CD4-positive, alpha-beta T cell treated with Interferon gamma for 1 hour (primary cell): Measurements from ENCODE around the gene CADM2.
"Not testable (repeated sequence)": the region's sequence is repeated elsewhere in the genome, so short reads cannot be mapped to it uniquely, and the experiment has no call there.

Experiments
- DNase-seq: peaks from one replicate; pipeline ENCODE4 v3.0.0-alpha.2; 2020

CADM2 gene

DNA sequence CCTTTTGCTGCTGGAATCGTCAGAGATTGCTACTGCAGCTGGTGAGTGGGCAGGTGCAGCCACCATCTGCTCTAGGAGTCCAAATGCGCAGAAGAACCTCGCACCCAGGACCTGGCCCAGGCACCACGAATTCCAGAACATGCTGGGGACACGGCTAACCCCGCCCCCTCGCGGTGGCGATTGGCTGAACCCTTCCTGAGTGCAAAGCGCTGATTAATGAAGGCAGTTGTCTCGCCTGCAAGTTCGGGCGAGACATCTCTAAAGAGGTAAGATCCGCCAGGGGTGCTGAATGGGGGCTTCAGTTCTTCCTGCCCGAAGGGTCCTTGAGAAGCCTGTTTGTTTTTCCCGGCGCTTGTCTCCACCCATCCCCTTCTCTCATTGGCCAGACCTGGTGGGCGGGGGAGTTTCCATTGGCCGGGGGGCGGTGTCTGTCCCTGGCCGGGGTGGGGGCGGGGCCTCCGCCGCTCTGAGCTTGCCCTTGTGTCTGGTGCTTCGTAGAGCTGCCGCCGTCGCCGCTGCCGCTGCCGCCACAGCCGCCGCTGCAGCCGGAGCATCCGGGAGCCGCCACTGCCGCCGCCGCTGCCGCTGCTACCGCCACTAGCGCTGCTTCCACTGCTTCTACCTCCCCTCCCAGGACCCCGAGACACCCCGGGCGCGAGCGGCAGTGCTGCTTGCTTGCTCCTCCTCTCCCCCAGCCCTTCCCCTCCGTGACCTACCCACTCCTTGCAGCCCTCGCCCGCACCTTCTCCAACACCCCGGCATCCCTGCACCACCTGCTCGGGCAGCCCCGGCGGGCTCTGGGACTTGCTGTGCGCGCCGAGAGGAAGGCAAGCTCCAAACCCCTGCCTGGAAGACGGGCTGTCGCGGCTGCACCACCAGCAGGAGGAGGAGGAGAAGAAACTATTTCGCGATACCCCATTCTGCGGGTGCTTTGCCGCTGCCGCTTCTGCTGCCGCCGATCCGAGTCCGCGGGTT lies at the start of gene CADM2:
Gene CADM2, plus strand, starts transcription at position 495 of the 975 bp plus-strand sequence.
- peak; percentile 48 for DNase-seq

DNA sequence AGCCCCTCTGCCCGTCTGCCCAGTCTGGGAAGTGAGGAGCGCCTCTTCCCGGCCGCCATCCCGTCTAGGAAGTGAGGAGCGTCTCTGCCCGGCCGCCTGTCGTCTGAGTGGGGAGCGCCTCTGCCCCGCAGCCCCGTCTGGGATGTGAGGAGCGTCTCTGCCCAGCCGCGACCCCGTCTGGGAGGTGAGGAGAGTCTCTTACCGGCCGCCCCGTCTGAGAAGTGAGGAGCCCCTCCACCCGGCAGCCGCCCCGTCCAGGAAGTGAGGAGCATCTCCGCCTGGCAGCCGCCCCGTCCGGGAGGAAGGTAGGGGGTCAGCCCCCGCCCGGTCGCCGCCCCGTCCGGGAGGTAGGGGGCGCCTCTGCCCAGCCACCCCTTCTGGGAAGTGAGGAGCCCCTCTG lies 40.2 kb upstream of the CADM2 start:
- DNase-seq = not testable (repeated sequence)

DNA sequence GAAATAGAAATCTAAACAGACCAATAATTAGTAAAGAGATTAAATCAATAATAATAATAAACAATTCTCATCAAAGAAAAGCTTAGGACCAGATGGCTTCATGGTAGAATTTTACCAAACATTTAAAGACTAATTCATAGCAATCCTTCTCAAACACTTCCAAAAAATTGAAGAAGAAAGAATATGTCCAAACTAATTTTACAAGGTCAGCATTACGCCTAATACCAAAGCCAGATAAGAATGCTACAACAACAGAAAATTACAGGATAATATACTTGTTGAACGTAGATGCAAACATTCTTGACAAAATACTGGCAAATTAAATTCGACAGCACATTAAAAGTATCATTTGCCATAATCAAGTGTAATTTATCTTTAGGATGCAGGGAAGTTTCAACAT lies 36.1 kb upstream of the CADM2 start:
- no peak for DNase-seq

DNA sequence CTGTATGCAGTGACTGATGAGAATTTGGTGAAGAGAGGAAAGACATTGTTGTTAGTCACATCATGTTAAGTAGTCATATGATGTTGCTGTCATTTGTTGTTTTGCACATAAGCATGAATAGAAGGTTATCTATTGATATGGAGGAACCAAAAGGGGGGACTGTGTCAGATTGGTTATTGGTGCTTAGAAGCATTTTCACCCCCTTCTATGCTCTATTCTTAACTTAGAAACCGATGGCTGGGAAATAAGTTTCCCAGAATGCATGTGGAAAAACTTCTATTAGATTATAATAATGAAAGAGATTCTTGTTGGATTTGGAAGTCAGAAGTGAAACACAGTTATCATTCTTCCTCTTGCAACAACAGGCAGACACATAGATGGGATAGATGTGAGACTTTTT lies 33.2 kb upstream of the CADM2 start:
- no peak for DNase-seq

DNA sequence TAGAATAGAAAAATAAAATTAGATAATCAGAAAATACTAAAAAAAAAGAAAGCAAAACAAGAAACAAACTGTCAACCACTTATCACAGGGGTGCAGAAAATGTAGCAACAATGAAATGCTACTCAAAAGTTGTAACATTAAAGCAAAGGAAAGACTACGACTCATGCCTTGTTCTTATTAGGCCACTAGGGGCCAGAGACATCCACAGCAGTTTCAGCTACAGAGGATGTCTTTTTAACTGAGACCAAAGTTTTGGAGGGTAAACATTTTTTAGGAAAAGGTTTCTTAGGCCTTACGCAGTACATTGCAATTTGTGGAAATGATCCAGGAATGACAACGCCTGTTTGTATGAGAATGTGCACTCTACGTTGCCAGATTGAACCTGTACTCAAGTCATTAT lies 15.4 kb upstream of the CADM2 start:
- DNase-seq = no peak

DNA sequence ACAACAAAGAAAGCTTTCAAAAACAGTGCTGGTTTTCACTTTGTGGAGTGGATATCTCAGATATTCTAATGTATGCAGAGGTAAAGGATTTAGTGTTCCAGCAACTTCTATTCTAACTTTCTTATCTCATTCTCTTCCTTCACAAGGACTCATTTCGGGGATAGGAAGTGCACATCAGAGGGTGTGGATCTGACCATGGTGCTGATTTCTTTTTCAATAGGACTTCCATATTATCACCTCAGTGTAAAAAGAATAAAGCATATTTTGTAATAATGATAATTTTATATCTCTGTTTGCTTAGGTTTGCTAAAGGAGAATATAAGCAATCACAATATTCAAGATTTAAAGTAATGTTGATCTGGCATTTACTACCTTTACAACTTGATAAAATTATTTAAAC lies 12.5 kb upstream of the CADM2 start:
- no peak for DNase-seq

DNA sequence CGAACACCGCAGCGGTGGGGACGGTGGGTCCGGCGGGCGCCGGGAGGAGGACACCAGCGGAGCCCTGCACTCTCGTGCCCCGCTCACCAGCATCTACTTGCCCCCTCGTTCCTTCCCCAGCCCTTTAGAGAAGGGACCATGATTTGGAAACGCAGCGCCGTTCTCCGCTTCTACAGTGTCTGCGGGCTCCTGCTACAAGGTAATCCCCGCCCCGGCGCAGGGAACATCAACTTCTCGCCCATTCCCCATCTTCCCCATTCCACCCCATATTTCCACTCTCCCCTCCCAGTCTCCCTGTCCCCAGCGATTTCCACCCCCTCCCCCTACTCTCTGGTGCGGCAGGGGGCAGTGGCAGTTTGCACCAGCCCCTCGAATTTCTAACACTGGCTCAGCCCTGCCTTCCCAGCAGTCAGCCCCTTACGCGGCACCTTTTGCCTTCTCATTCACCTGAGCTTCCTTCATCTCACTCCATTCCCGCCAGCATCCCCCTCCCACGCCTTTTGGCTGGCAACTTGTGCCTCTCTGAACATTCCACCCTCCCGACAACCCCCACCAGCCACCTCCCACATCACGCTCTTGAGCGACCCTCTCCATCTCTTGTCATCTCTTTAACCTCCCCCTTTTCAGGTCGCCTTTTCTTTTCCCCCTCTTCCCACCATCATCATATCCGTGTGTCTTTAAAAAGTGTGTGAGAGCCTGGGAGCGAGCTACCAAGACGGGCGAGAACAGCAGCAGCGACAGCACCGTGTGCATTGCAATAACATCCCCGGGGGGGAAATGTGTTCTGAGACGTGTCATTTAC lies 882 bp downstream of the CADM2 start:
- DNase-seq = no peak

DNA sequence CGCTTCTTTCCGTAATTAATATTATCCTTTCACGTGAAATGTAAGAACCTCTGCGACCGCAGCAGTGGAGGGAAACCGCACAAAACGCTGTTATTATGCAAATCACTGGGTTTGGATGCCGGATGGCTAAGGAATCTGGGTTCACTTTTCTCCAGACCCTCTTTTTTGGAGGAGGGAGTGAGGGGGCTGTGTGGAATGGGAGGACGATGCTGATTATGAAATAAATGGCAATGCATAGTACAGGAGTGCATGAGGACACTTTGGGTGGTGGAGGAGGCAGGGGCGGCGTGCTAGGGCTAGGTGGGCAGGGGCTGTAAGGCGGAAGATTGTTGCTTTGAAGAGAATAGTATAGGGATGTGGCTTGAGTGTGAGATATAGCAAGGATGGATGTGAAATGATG lies 1.8 kb downstream of the CADM2 start:
- DNase-seq = no peak

DNA sequence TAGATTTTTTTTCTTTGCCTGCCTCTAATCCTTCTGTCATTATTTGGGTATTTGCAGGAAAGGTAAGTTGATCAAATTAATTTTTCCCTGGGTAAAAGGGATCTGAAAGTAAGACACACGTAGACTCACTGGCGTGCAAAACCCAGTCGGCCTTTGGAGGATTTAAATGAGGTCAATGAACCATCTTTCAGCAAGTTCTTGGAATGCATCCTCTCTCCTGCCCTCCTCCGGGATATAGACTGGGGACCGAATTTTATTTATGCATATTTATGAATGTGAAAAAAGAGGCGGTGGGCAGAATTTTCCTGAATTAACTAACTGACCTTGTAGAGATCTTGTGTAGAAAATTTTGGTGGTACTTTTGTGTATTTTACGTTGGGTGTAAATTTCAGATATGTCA lies 2.2 kb downstream of the CADM2 start:
- DNase-seq = no peak

DNA sequence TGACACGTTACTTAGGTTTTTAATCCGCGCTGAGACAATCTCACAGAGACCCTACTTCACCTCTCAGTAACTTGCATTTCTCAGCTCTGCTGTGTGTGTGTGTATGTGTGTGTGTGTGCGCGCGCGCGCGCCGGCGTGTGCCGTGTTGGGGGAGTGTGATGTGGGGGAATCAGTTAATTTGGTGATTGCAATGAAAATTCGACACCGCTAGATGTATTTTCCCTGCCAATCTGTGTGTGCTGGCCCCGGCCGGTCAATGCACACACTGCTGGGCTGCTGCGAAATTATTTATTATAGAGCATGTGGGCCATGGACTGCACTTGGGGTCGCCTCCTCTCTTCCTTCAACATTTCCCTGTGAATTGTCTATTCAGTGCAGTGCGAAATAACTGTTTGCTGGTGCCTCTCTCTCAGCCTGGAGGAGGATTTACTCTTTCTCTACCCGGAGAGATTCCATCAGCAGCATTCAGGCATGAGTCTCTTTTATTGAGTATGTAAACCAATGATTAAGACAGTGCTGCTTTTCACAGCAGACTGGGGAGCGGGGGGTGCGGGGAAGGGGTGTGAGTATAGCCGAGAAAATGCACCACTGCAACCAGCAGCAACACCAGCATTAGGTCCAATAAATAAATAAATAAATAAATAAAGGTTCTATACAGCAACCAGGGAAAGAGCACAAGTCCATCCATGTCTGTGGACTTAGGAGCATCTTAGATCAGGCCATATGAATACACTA lies 2.9 kb downstream of the CADM2 start:
- no peak for DNase-seq

DNA sequence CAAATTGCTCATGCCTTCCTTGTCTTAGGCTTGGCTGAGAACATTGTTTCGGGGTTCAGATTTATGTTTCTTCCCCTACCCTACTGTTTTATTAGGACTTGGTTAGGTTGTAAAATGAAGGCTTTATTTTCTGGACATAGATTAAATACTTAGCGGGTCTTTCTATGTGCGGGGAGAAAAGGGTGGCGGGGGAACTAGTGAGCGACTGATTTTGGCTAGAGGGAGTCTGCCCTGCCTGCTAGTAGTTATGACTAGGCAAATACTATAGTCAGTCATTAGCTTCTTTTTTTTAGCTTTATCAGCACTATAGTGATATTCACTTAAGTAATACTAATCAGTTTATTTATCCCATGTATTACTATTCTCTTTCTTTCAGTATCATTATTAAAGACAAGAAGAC lies 3.6 kb downstream of the CADM2 start:
- DNase-seq = no peak

DNA sequence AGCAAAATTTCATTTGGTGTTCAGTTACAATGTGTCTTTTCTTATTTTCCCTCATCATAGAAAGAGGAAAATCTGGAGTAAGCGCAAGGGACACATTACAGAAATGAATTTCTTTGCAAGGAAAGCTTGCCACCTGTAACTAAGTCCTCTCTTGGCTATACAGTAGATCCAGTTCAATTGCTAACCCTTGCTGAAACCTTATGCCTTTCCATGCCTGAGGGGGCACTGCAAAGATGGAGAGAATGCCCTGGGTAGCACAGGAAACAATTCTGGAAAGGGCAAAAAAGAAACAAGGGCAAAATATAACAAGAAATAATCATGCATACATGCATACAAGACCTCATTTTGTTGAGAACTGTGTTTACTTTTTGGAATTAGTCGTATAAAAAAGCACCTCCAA lies 4.3 kb downstream of the CADM2 start:
- DNase-seq = no peak

DNA sequence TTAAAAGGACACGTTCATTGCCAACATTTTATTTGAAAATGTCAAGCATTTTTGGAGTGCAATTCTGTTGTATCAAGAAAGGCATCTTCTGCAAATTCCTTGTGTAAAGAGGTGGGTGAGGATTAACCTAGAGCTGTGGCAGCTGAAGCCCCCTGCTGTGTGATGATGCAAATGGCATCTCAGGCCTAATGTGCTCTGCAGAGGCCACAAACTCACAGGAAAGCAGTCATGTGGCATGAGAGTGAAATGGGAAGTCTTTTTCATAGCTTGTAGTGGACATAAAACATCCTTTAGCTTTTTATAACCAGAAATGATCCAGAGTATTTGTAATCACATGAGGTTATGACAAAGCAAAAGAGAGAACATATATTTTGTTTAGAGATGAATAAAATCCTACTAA lies 6.4 kb downstream of the CADM2 start:
- no peak for DNase-seq

DNA sequence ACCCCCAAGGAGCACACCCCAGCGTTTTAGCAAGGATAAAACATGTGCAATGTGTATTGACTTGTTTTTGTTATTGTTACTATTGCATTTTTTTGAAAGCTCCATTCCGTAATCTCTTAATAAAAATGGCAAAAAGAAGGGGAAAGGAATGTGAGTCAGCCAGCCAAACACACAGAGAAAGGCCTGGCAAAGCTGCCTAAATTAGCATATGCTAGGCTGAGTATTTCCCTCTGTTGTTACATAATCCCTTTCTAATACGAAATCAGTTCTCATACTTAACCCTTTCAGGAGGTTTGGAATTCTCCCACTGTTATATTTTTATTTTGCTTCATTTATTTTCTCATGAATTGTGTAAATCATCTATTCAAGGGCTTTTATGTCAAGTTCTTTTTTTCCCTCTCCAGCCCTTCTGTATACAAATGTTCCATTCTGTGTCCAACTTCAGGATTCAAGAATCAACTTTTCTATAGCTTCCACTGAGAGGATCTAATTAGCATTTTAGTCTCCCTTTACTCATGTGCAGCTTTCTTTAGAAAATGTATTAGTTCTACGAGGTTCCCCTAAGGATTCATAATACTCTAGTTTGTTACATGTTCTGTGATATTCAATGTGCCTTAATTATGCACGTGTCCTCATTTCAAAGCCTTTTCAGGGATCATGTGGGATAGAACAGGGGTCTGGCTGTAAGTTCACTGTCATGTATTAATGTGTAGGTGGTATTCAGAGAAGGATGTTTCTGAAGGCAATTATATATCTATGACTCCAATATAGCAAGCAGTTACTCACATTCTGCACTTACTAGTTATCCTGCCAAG lies 9.2 kb downstream of the CADM2 start:
- no peak for DNase-seq

DNA sequence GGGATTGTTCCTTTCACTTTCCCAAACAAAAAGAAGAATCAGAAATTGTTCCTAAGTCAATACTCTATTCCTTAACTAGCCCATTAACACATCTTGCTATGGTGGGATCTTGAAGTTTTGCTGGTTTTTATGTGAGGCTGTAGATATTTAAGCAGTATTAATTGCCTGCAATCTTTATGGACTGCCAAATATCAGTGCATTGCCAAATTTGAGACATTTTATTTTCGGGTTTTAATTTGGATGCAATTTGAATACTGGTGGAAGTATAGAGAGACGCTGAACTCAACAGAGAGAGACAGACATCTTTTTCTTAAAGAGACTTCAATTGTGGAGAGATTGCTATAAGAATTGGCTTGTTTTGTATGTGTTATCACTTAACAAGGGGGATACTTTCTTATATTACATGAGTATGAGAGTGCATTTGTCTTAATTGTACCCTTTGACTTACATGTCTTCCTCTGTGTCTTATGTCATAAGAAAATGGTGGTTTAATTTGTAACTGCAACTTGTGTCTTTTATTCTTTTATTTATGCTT lies 10.0 kb downstream of the CADM2 start:
- no peak for DNase-seq

DNA sequence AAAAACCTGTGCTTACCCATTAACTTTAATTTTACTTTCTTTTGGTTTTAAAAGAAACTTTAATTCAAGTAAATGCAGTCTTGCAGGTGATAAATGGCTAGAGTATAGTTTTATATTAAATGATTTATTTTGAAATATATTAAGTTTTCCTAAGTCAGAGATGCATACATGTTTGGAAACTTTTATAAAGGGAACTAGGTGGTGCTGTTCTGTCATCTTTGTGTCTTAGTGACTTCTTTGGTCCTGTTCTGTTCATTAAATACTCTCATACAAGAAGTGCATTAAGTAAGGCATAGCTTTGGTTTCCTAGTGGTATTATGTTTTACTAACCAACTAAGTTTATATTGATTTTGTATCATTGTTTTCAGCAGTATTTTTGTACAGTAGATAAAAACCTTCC lies 15.6 kb downstream of the CADM2 start:
- no peak for DNase-seq

DNA sequence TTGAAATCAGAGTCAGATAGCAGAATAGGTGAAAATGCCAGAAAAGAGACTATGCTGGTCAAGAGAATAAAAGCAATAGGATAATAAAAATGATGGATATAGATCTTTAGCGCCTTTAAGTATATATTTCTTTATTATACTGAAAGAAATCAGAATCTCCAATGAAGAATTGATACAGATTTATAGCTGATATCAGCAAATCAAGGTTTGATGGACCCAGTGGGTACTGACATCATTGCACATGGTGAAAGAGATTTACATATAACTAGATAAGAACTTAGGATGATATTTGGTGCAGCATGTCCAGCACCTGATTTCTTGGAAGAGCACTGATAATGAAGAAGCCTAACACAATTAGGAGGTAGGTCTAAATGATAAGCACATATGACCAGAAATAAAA lies 18.2 kb downstream of the CADM2 start:
- DNase-seq = no peak

DNA sequence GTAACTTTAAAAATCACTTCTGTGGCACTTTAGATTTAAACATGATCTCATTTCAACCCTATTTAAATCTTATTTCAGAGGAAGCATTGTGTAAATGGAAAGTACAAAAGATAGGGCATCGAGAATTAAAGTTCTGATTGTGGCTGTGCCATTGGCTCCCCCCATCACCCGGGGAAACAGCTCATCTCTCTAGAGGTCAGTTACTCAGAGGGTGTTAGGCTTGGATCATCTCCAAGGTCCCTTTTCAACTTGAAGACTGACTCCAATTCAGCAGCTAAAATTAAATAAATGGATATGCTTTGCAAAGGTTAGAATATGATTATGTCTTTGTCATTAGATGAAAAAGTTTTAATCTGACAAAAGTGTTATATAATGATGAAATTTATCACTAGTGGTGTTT lies 20.1 kb downstream of the CADM2 start:
- DNase-seq = no peak

DNA sequence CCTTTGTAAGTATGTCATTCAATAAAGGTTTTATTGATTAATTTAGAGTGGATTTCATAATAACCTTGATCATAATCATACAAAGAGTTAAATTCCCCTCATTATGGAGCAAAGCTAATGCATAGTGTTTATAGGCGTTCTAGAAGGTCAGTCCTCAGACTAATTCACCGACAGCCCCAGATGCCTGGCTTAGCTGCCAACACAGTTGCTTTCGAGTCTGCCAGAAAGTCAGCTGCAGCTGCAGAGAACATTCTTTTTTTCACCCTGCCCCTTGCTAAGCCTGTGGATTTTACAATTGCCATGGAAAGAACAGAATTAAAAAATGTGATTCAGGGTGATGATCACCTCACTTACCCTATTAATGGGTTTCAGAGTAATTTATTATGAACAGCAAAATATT lies 21.2 kb downstream of the CADM2 start:
- DNase-seq = no peak

DNA sequence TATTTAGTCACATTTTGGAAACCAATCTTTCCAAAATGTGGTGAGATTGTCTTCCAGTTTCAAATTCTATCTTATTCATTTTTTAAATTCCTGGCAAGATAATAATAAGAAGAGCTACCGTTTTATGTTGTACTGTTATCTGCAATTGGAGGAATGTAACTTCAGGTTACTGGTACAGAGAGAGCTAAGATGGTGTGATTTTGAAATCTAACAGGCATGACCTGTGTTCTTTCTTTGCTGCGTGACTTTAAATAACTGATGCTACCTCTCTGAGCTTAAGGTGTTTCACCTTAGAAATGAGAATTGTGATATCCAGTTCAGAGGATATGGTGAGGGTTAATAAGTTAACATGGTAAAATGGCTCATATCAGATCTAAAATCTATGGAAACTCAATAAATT lies 21.7 kb downstream of the CADM2 start:
- DNase-seq = no peak

DNA sequence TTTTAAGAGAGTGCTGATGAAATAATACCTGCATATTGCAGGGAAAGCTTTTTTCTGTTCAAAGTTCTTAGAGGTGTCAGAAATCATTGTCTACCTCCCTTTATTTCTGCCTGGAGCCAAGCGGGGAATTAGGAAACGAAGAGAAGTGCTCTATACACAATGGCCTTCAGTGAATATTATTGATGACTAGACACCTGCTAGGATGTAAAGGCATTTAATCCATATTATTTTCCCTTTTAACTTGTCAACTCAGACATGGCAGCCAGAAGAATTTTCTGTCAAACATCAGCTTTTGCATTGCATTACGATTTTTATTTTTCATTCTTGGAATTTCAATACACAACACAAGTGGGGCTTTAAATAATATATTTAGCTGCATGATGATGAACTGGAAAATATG lies 24.7 kb downstream of the CADM2 start:
- DNase-seq = no peak

DNA sequence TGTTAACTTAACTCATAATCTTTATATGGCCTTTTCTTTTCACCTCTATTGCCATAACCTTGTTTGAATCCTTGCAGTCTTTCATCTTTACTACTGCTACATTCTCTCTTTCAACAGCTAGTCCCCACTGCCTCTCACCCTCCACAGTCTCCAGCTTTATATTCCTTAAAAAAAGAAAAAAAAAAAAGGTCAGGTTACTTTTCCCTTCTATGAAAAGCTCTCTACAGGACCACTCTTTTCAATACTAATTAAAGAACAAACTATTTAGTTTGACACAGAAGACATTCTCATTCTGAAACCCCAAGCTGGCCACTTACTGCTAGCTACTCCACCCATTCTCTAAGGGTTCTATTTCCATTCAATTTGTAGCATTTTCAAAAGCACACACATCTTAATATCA lies 25.6 kb downstream of the CADM2 start:
- DNase-seq = no peak
